Large intestine (tissue), 12 donors: ENCODE results near the gene BBS7. TPM values are rescaled to one million over a fixed set of nuclear protein-coding genes. Genes with fewer than 3 reads are reported as not detected.

ENCODE experiments used
- DNase-seq, 2 donors: peaks; one replicate each; pipeline versions ENCODE4 v3.0.0 to v3.0.0-alpha.2; 2013
- H3K27ac ChIP-seq: one replicate; pipeline ENCODE4 v1.5.1; 2013; ENCODE audit warnings: low read length
- H3K27me3 ChIP-seq: 2 replicates; pipeline ENCODE4 v1.6.1; 2013; ENCODE audit warnings: low read length; ENCODE audit not compliant: control insufficient read depth, insufficient read depth
- H3K36me3 ChIP-seq: 2 replicates; pipeline ENCODE4 v1.6.1; 2013; ENCODE audit warnings: low read length; ENCODE audit not compliant: control insufficient read depth, insufficient read depth
- H3K4me1 ChIP-seq: one replicate; pipeline ENCODE4 v1.6.1; 2013; ENCODE audit warnings: low read length; ENCODE audit not compliant: control insufficient read depth, insufficient read depth
- H3K4me3 ChIP-seq: one replicate; pipeline ENCODE4 v1.5.1; 2013; ENCODE audit warnings: low read length
- H3K9me3 ChIP-seq: one replicate; pipeline ENCODE4 v1.6.1; 2013; ENCODE audit warnings: mild to moderate bottlenecking, low read depth, low read length, moderate library complexity; ENCODE audit not compliant: control insufficient read depth
- WGBS: methylation state at CpG from one replicate; pipeline ENCODE4 v1.1.5; 2013; ENCODE audit warnings: low lambda C conversion rate; ENCODE audit not compliant: insufficient coverage; 5-methylcytosine and 5-hydroxymethylcytosine counted together
- long read RNA-seq, 11 donors: transcript quantifications; one replicate each; lab custom pipeline, GENCODE V29; 2026
- polyA plus RNA-seq: library from polyadenylated mRNA; unstranded; fragments of 120-200 nt; gene quantifications from one replicate; pipeline ENCODE4 v1.2.1, GENCODE V29; 2013

Gene BBS7
- 17.1 TPM for polyA plus RNA-seq
- long read RNA-seq, donor 1, partial matches to known transcripts: 0 of 4 reads
- long read RNA-seq, donor 1, other reads (novel, unspliced or antisense): 0 of 4 reads
- long read RNA-seq, donor 2, partial matches to known transcripts: 0 of 6 reads
- long read RNA-seq, donor 2, other reads (novel, unspliced or antisense): 0 of 6 reads
- long read RNA-seq, donor 3, transcript BBS7-202 (4 exons, 725 nt): major isoform, 8 of 9 reads
- long read RNA-seq, donor 3, partial matches to known transcripts: 0 of 9 reads
- long read RNA-seq, donor 3, other reads (novel, unspliced or antisense): 0 of 9 reads
- long read RNA-seq, donor 4, partial matches to known transcripts: 0 of 1 reads
- long read RNA-seq, donor 4, other reads (novel, unspliced or antisense): 0 of 1 reads
- long read RNA-seq, donor 5, transcript BBS7-202 (4 exons, 725 nt): major isoform, 5 of 5 reads
- long read RNA-seq, donor 5, partial matches to known transcripts: 0 of 5 reads
- long read RNA-seq, donor 5, other reads (novel, unspliced or antisense): 0 of 5 reads
- long read RNA-seq, donor 6, transcript BBS7-202 (4 exons, 725 nt): major isoform, 6 of 11 reads
- long read RNA-seq, donor 6, partial matches to known transcripts: 0 of 11 reads
- long read RNA-seq, donor 6, other reads (novel, unspliced or antisense): 0 of 11 reads
- long read RNA-seq, donor 7, partial matches to known transcripts: 0 of 4 reads
- long read RNA-seq, donor 7, other reads (novel, unspliced or antisense): 0 of 4 reads
- long read RNA-seq, donor 8, transcript BBS7-202 (4 exons, 725 nt): major isoform, 5 of 6 reads
- long read RNA-seq, donor 8, partial matches to known transcripts: 0 of 6 reads
- long read RNA-seq, donor 8, other reads (novel, unspliced or antisense): 0 of 6 reads
- long read RNA-seq, donor 9, transcript BBS7-202 (4 exons, 725 nt): major isoform, 6 of 6 reads
- long read RNA-seq, donor 9, partial matches to known transcripts: 0 of 6 reads
- long read RNA-seq, donor 9, other reads (novel, unspliced or antisense): 0 of 6 reads
- long read RNA-seq, donor 10, partial matches to known transcripts: 0 of 6 reads
- long read RNA-seq, donor 10, other reads (novel, unspliced or antisense): 0 of 6 reads
- long read RNA-seq, donor 11, partial matches to known transcripts: 0 of 3 reads
- long read RNA-seq, donor 11, other reads (novel, unspliced or antisense): 0 of 3 reads

- peak within 1 kb of the TSS; percentile 97 for H3K27ac ChIP-seq
- no peaks in the 10 kb centered on the region for H3K4me1 ChIP-seq
- DNase-seq: peak; percentile 97 to 98
- no CpG with 5 or more reads among the region's 58 CpGs for WGBS
- H3K27me3 ChIP-seq: no peaks in the 10 kb centered on the region
- H3K36me3 ChIP-seq: peaks cover 4% of the 10 kb centered on the region
- H3K9me3 ChIP-seq: no peaks in the 10 kb centered on the region
- peak within 1 kb of the TSS; percentile 95 for H3K4me3 ChIP-seq
Observed at GRCh38 chr4:121869841-121870822, at the start of gene BBS7. BBS7 (minus strand) TSS chr4:121870474; CDS start chr4:121870313, 161 bp downstream.

DNA sequence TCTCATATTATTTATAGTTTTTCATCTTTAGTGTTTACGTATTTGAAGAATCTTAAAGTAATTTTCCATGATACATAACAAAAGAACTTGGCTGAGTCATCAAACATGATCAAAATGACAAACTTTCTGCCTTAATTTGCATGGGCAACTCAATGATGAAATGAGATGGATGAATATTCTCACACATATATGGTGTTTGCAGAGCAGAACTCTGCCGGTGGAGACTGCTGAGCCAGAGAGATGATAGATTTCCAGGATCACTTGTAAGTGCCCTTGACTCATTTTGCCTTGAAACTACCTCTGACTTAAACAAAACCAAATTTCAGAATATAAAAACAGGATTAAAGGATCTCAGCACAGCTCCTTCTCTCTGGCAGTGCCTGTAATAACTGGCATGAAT is 43.4 kb upstream of the BBS7 start:
- Histone ChIP-seq H3K4me3 (no peak overlapping the region), H3K27me3 (no peaks in the 10 kb centered on the region), H3K9me3 (no peaks in the 10 kb centered on the region), H3K36me3 (no peaks in the 10 kb centered on the region), H3K27ac (no peak overlapping the region), H3K4me1 (no peaks in the 10 kb centered on the region)
- DNase-seq: no peak
- WGBS: 83% methylated on average over 1 of the region's 2 CpGs

DNA sequence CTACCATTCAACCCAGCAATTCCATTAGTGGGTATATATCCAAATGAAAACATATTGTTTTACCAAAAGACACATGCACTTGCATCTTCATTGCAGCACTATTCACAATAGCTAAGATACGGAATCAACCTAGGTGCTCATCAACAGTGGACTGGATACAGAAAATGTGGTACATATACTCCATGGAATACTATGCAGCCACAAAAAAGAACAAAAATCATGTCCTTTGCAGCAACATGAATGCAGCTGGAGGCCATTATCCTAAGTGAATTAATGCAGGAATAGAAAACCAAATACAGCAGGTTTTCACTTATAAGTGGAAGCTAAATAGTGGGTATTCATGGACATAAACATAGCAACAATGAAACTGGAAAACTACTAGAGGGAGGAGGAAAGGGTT is 38.1 kb upstream of the BBS7 start:
- no peaks in the 10 kb centered on the region for H3K36me3 ChIP-seq
- no peaks in the 10 kb centered on the region for H3K9me3 ChIP-seq
- no peak overlapping the region for H3K4me3 ChIP-seq
- DNase-seq: no peak
- H3K27ac ChIP-seq: no peak overlapping the region
- H3K27me3 ChIP-seq: no peaks in the 10 kb centered on the region
- H3K4me1 ChIP-seq: no peaks in the 10 kb centered on the region
- WGBS: no CpG with 5 or more reads among the region's 1 CpG

GRCh38 chr4:121900132-121900983 is 30.1 kb upstream of the BBS7 start:
- H3K4me1 ChIP-seq: no peaks in the 10 kb centered on the region
- WGBS: no CpG with 5 or more reads among the region's 4 CpGs
- H3K4me3 ChIP-seq: no peak overlapping the region
- H3K27me3 ChIP-seq: no peaks in the 10 kb centered on the region
- peak; percentile 16 to 22 for DNase-seq
- no peaks in the 10 kb centered on the region for H3K36me3 ChIP-seq
- no peak overlapping the region for H3K27ac ChIP-seq
- no peaks in the 10 kb centered on the region for H3K9me3 ChIP-seq

- Histone ChIP-seq H3K9me3 (no peaks in the 10 kb centered on the region), H3K27me3 (no peaks in the 10 kb centered on the region), H3K27ac (no peak overlapping the region), H3K36me3 (no peaks in the 10 kb centered on the region), H3K4me1 (no peaks in the 10 kb centered on the region), H3K4me3 (no peak overlapping the region)
- WGBS: no CpG with 5 or more reads among the region's 6 CpGs
- peak in 1 of 2 donors; percentile 3 for DNase-seq
Observed at GRCh38 chr4:121898150-121898549, 27.9 kb upstream of the BBS7 start.

DNA sequence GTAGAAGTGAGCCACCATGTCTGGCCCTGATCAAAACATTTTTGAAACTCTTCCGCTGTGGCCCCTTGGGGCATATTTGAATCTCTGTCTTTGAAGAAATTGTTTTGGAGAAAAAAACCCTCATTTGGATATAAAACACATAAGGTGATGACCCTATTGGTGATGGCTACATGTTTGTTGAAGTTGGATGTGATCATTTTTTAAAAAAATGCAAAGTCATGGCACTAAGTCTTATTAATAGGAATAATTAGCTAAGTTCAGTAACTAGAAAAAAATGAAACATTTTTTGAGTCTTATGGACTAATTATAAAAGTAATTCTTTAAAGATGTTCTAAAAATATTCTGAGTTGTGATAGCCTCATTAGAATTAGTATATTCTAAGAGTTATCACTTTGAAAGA is 17.9 kb upstream of the BBS7 start:
- no CpG with 5 or more reads among the region's 1 CpG for WGBS
- Histone ChIP-seq H3K9me3 (no peaks in the 10 kb centered on the region), H3K27me3 (no peaks in the 10 kb centered on the region), H3K27ac (no peak overlapping the region), H3K4me3 (no peak overlapping the region), H3K36me3 (no peaks in the 10 kb centered on the region), H3K4me1 (no peaks in the 10 kb centered on the region)
- DNase-seq: no peak

- no peak overlapping the region for H3K27ac ChIP-seq
- 100% methylated on average over 1 of the region's 2 CpGs for WGBS
Observed at GRCh38 chr4:121885115-121885514, 14.8 kb upstream of the BBS7 start.

GRCh38 chr4:121881158-121881557 is 10.9 kb upstream of the BBS7 start:
- no peaks in the 10 kb centered on the region for H3K27me3 ChIP-seq
- H3K27ac ChIP-seq: no peak overlapping the region

More at GRCh38 chr4:121885115-121885514, 14.8 kb upstream of the BBS7 start:
- no peak for DNase-seq
- Histone ChIP-seq H3K36me3 (no peaks in the 10 kb centered on the region), H3K4me1 (no peaks in the 10 kb centered on the region), H3K27me3 (no peaks in the 10 kb centered on the region), H3K4me3 (no peak overlapping the region), H3K9me3 (no peaks in the 10 kb centered on the region)

GRCh38 chr4:121879135-121879534 is 8.9 kb upstream of the BBS7 start:
- no peak for DNase-seq
- no peak overlapping the region for H3K27ac ChIP-seq
- no peaks in the 10 kb centered on the region for H3K27me3 ChIP-seq
- H3K36me3 ChIP-seq: no peaks in the 10 kb centered on the region
- no peaks in the 10 kb centered on the region for H3K9me3 ChIP-seq
- H3K4me1 ChIP-seq: no peaks in the 10 kb centered on the region
- no peak overlapping the region for H3K4me3 ChIP-seq

More at GRCh38 chr4:121881158-121881557, 10.9 kb upstream of the BBS7 start:
- Histone ChIP-seq H3K36me3 (no peaks in the 10 kb centered on the region), H3K4me3 (no peak overlapping the region), H3K9me3 (no peaks in the 10 kb centered on the region), H3K4me1 (no peaks in the 10 kb centered on the region)
- DNase-seq: no peak
- WGBS: 60% methylated on average over 2 of the region's 3 CpGs
